Nephron (organoid): Measurements from ENCODE around the gene GAS7.

Source experiments
- H3K27ac Mint-ChIP-seq, 3 experiments: 2 replicates each; pipeline ENCODE4 v1.8.0; 2020; ENCODE audit warnings: mixed read lengths in 3 of 3, mild to moderate bottlenecking in 2 of 3, moderate library complexity in 1 of 3
- H3K27me3 Mint-ChIP-seq: 2 replicates; pipeline ENCODE4 v1.8.0; 2021; ENCODE audit warnings: low read depth, mild to moderate bottlenecking, moderate library complexity, mixed read lengths
- H3K36me3 Mint-ChIP-seq: 2 replicates; pipeline ENCODE4 v1.8.0; 2020; ENCODE audit warnings: low read depth, mixed read lengths
- H3K4me1 Mint-ChIP-seq: 2 replicates; pipeline ENCODE4 v1.8.0; 2020; ENCODE audit warnings: mixed read lengths
- H3K4me3 Mint-ChIP-seq, 3 experiments: 2 replicates each; pipeline ENCODE4 v1.8.0; 2020; ENCODE audit warnings: mild to moderate bottlenecking in 3 of 3, mixed read lengths in 3 of 3, moderate library complexity in 2 of 3
- H3K9me3 Mint-ChIP-seq: 2 replicates; pipeline ENCODE4 v1.8.0; 2020; ENCODE audit warnings: mixed read lengths
- TF ChIP-seq, protein P1 (sequence below), 3 experiments: fragments of 200-600 bp; sonication (generic); IDR thresholded peaks; one replicate each; pipeline ENCODE4 v1.5.0; 2021; ENCODE audit warnings: antibody characterized with exemption in 3 of 3; ENCODE audit not compliant: unreplicated experiment in 3 of 3

GAS7 gene

DNA sequence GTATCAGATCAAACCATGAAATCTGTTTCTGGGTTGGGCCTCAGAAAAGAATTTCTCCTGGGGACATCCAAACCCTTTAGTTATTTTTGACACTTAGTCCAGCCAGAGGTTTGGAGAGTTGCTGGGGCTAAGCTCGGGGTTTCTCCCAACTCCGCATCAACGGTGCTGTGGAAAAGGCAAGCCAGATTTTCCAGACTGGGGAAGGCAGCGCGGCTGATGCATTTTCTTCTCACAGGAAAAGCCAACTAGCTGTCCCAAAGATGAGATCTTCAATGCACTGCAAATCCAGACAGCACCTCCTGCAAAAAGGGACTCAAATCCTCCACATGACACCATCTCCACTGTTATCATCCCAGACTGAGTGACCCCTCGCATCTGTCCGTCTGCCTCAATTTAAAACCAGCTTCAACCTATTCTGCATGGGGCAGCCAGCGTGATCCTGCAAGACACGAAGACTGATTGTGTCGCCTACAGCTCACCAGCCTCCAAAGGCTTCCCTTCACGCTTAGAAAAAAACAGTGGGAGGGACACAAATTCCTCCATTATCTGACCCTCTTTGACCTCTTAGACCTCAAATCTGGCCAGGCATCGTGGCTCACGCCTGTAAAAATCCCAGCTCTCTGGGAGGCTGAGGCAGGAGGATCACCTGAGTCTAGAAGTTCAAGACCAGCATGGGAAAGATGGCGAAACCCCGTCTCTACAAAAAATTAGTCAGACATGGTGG, 62.0 kb downstream of the GAS7 start:
- TF ChIP-seq, protein P1, sequence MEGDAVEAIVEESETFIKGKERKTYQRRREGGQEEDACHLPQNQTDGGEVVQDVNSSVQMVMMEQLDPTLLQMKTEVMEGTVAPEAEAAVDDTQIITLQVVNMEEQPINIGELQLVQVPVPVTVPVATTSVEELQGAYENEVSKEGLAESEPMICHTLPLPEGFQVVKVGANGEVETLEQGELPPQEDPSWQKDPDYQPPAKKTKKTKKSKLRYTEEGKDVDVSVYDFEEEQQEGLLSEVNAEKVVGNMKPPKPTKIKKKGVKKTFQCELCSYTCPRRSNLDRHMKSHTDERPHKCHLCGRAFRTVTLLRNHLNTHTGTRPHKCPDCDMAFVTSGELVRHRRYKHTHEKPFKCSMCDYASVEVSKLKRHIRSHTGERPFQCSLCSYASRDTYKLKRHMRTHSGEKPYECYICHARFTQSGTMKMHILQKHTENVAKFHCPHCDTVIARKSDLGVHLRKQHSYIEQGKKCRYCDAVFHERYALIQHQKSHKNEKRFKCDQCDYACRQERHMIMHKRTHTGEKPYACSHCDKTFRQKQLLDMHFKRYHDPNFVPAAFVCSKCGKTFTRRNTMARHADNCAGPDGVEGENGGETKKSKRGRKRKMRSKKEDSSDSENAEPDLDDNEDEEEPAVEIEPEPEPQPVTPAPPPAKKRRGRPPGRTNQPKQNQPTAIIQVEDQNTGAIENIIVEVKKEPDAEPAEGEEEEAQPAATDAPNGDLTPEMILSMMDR (IDR thresholded peaks at IDR 0.05; ENCODE audit: unreplicated experiment in 3 of 3), result no peak
- Mint-ChIP-seq H3K4me3 (peak overlapping the region in 2 of 3 experiments; percentile 20 to 25), H3K36me3 (no peaks in the 10 kb centered on the region), H3K9me3 (no peaks in the 10 kb centered on the region), H3K4me1 (peaks cover 15% of the 10 kb centered on the region), H3K27me3 (no peaks in the 10 kb centered on the region), H3K27ac (peak overlapping the region; percentile 9 to 80 (median 69))

DNA sequence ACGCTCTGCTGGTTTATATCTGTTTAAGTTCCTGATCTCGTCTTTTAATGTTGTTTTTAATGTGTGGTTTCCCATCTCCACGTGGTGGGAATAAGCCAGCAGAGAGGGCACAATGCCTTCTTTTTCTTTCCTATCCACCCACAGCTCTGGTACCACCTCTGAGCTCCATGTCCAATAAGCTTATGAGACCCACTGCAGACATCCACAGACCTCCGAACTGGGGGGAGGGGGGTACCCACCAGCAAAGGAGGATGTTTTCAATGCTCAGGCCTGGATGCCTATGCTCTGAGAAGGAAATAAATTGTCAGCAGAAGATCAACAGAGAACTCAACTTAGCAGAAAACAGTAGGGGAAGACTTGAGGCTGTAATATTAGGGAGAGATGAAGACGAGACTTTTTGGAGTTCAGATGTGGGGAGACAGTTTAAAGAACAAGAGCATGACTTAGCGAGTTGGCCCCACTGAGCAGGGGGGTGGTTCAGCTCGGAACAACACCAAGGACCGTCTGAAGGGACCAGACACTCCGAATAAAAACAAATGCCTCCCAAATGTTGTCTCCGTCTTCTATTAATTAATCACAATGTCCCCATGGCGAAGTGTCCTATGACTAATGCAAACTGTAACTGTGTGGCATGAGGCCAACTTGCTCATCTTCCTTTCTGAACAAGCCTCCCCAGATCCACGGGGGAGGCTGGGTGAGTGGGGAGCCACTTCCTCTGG, 62.7 kb downstream of the GAS7 start:
- Mint-ChIP-seq H3K36me3 (no peaks in the 10 kb centered on the region), H3K27me3 (no peaks in the 10 kb centered on the region), H3K4me3 (peak overlapping the region in 1 of 3 experiments; percentile 20), H3K27ac (peak overlapping the region; percentile 9 to 80 (median 69)), H3K9me3 (no peaks in the 10 kb centered on the region), H3K4me1 (peaks cover 15% of the 10 kb centered on the region)
- TF ChIP-seq, protein P1 (IDR thresholded peaks at IDR 0.05; ENCODE audit: unreplicated experiment in 3 of 3), result no peak

DNA sequence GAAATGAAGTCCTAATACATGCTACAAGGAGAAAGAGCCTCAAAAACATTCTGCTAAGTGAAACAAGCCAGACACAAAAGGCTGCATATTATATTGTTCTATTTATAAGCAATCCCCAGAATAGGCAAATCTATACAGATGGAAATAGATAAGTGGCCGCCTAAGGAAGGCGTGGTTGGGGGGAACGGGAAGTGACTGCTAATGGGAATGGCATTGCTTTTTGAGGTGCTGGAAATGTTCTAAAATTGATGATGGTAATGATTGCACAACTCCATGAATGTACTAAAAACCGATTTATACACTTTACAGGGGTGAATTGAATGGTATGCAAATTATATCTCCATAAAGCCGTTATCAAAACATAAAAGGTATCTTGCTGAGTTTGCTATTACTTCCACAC, 67.7 kb downstream of the GAS7 start:
- H3K4me1 Mint-ChIP-seq, result peaks cover 47% of the 10 kb centered on the region
- H3K36me3 Mint-ChIP-seq, result no peaks in the 10 kb centered on the region
- peak overlapping the region; percentile 7 to 39 (median 38) for H3K27ac Mint-ChIP-seq
- H3K4me3 Mint-ChIP-seq, result no peak overlapping the region
- H3K27me3 Mint-ChIP-seq, result peaks cover 3% of the 10 kb centered on the region
- no peaks in the 10 kb centered on the region for H3K9me3 Mint-ChIP-seq
- TF ChIP-seq, protein P1 (IDR thresholded peaks at IDR 0.05; ENCODE audit: unreplicated experiment in 3 of 3), result no peak

DNA sequence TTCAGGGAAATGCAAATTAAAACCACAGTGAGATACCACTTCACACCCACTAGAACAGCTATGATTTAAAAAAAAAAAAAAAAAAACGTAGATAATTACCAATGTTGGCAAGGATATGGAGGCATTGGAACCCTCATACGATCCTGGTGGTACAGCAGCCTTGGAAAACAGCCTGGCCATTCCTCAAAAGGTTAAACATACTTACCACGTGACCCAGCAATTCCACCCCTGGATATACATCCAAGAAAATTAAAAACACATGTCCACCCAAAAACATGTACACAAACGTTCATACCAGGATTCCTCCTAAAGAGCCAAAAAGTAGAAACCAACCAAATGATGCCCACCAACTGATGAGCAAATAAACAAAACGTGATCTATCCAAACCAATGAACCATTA, 68.1 kb downstream of the GAS7 start:
- TF ChIP-seq, protein P1 (IDR thresholded peaks at IDR 0.05; ENCODE audit: unreplicated experiment in 3 of 3), result no peak
- Mint-ChIP-seq H3K4me1 (peaks cover 47% of the 10 kb centered on the region), H3K4me3 (no peak overlapping the region), H3K27me3 (peaks cover 3% of the 10 kb centered on the region), H3K36me3 (no peaks in the 10 kb centered on the region), H3K9me3 (no peaks in the 10 kb centered on the region), H3K27ac (peak overlapping the region; percentile 7 to 39 (median 38))

DNA sequence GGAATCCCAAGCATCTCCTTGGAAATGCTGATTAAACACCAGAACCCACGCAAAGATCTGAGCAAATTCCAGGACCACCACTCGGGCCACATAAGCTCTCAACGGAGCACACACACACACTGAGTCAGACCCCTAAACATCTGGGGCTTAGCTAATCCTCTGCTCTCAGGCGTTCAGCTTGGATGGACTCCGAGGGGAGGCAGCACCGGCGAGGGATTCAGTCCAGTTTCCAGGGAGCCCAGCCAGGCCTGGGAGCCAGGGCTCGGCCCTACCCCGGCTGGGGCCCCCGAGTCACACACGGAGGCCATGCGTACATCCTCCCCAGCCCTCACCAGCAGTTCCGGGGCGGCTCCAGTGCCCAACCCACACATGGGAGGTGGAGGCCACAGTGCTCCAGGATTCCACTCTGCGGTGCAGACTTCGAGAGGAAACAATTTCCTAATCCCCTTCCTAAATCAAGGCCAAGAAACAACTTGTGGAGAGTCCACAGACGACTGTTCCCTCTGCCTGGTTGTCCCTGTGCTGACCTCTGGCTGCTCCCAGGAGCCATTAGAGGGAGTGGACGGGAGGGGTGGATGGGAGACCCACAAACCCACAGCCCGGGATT, 70.5 kb downstream of the GAS7 start:
- TF ChIP-seq, protein P1 (IDR thresholded peaks at IDR 0.05; ENCODE audit: unreplicated experiment in 3 of 3), result no peak
- H3K9me3 Mint-ChIP-seq, result no peaks in the 10 kb centered on the region
- no peaks in the 10 kb centered on the region for H3K36me3 Mint-ChIP-seq
- peak overlapping the region; percentile 90 to 92 (median 91) for H3K27ac Mint-ChIP-seq
- peak overlapping the region; percentile 14 to 60 (median 30) for H3K4me3 Mint-ChIP-seq
- peaks cover 46% of the 10 kb centered on the region for H3K4me1 Mint-ChIP-seq
- peaks cover 9% of the 10 kb centered on the region for H3K27me3 Mint-ChIP-seq
